IPS-18a (cell line): Measurements from ENCODE around the gene FTCDNL1.
A peak's percentile ranks its signal among the peaks of the same experiment; 100 is the strongest.

Source experiments
- H3K27ac ChIP-seq: one replicate; pipeline ENCODE4 v1.5.1; 2013; ENCODE audit warnings: low read length
- H3K27me3 ChIP-seq: one replicate; pipeline ENCODE4 v1.6.1; 2013; ENCODE audit warnings: mild to moderate bottlenecking, low read length; ENCODE audit not compliant: control insufficient read depth, insufficient read depth
- H3K36me3 ChIP-seq: one replicate; pipeline ENCODE4 v1.6.1; 2013; ENCODE audit warnings: low read depth, low read length; ENCODE audit not compliant: control insufficient read depth
- H3K4me1 ChIP-seq: one replicate; pipeline ENCODE4 v1.6.1; 2013; ENCODE audit warnings: low read depth, low read length; ENCODE audit not compliant: control insufficient read depth
- H3K4me3 ChIP-seq: one replicate; pipeline ENCODE4 v1.5.1; 2013; ENCODE audit warnings: low read length
- H3K9ac ChIP-seq: one replicate; pipeline ENCODE4 v1.6.1; 2013; ENCODE audit warnings: mild to moderate bottlenecking, low read length, moderate library complexity
- H3K9me3 ChIP-seq: one replicate; pipeline ENCODE4 v1.6.1; 2013; ENCODE audit warnings: low read depth, low read length; ENCODE audit not compliant: control insufficient read depth

FTCDNL1 gene

DNA sequence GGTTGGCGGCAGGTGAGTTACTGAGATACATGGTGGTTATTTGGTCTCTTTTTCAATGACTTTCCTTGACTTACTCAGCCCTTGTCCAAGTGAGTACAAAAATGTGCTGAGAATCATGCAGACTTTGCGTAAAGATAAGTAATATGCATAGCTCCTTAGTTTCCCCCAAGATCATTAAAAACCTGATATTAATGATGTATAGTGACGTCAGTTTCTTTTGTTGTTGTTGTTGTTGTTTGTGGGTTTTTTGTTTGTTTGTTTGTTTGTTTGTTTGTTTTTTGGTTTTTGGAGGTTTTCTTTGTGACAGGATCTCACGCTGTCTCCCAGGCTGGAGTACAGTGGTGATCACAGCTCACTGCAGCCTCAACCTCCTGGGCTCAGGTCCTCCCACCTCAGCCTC lies 14.9 kb upstream of the FTCDNL1 start:
- Histone ChIP-seq H3K27ac (no peak overlapping the region), H3K27me3 (no peaks in the 10 kb centered on the region), H3K9ac (no peak overlapping the region)

DNA sequence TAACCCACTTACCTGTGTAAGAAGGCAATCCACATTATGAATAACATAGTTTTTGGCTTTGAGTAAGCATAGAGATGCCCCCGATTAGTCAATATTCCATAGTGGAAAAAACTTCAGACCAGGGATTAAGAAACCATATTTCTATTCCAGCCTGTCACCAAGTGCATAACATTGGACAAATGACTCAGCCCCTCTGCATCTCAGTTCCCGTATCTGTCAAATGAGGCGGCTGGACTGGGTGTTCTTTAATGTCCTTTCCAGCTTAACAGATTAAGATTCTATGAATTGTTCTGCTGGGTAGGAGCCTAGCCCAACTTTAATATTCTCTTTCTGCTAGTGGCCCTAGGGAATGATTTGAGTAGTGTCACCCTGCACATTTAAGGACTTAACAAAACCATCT lies 11.8 kb upstream of the FTCDNL1 start:
- Histone ChIP-seq H3K9ac (no peak overlapping the region), H3K27me3 (no peaks in the 10 kb centered on the region), H3K36me3 (no peaks in the 10 kb centered on the region), H3K4me1 (peaks cover 8% of the 10 kb centered on the region), H3K4me3 (no peak overlapping the region), H3K9me3 (no peaks in the 10 kb centered on the region), H3K27ac (no peak overlapping the region)

More for the DNA sequence above, 14.9 kb upstream of the FTCDNL1 start:
- Histone ChIP-seq H3K4me1 (peaks cover 37% of the 10 kb centered on the region), H3K4me3 (no peak overlapping the region), H3K9me3 (no peaks in the 10 kb centered on the region), H3K36me3 (no peaks in the 10 kb centered on the region)

DNA sequence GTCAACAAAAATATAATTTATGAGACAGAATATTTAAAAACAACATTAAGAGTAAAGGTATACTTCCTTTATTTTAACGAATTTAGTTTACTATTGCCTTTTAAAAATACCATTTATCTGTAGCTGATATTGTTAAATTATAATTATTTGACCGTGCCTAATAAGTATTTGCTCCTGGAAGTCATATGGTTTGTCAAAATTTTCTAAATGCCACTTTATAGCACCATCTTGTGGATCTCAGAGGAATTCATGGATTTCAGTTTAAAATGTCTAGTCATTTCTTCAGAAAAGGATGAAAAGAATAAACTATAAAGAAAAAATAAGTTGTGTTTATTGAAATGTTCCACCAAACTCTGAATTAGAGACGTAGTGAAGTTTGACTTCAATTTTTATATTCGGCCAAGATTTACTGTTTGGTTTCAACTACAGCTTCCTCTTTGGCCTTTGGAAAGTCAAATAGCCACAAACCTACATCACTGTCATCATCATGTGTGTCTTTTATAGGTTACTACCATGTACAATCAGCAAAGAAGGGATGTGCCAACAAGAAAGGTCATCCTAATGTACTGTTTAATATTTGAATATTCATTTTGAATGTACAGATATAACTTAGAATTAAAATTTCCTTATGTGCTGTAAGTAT lies 10.3 kb upstream of the FTCDNL1 start:
- Histone ChIP-seq H3K4me3 (no peak overlapping the region), H3K9ac (no peak overlapping the region), H3K4me1 (no peaks in the 10 kb centered on the region), H3K9me3 (no peaks in the 10 kb centered on the region), H3K27me3 (no peaks in the 10 kb centered on the region), H3K36me3 (no peaks in the 10 kb centered on the region), H3K27ac (no peak overlapping the region)

DNA sequence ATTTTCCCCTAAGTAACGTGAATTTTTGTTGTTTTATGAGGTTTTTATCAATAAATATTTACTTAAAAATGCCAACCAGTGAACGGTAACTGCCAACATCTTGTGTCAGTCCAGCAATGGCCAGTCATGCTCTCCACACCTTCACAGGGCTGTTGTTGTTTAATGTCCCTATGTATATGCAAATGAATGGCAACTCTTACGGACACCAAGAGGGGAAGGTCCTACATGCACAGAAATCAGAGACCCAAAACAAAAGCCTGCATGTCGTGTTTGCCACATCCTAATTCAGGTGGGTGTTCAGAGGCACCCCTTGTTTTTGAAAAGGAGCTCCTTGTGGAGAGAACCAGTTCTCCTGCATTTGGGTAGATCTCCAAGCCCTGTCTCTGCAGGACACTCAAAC lies 4.8 kb upstream of the FTCDNL1 start:
- no peaks in the 10 kb centered on the region for H3K36me3 ChIP-seq
- no peak overlapping the region for H3K4me3 ChIP-seq
- no peaks in the 10 kb centered on the region for H3K27me3 ChIP-seq
- no peaks in the 10 kb centered on the region for H3K9me3 ChIP-seq
- peaks cover 17% of the 10 kb centered on the region for H3K4me1 ChIP-seq
- H3K27ac ChIP-seq, result no peak overlapping the region
- H3K9ac ChIP-seq, result no peak overlapping the region

DNA sequence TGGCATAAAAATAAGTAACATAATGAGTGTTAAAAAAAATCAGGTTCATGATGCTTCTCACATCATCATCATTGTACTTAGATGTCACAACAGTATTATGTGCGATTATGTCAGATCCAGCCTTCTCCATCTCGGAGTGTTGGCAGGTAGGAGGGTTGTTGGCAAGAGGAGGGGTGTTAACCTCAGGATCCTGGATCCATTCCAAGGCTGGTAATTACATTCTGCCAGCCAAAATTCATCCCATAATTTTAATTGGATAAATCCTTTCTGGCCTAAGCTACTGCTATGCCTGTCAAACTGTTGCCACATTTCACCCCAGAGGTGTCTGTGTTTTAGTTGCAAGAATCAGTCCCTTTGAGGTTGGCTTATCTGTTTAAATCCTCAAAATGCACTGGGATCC lies 891 bp upstream of the FTCDNL1 start:
- H3K9ac ChIP-seq, result no peak overlapping the region
- no peak overlapping the region for H3K27ac ChIP-seq
- H3K4me3 ChIP-seq, result no peak overlapping the region
- H3K27me3 ChIP-seq, result peaks cover 9% of the 10 kb centered on the region
- no peaks in the 10 kb centered on the region for H3K36me3 ChIP-seq
- H3K9me3 ChIP-seq, result no peaks in the 10 kb centered on the region
- H3K4me1 ChIP-seq, result peaks cover 25% of the 10 kb centered on the region

DNA sequence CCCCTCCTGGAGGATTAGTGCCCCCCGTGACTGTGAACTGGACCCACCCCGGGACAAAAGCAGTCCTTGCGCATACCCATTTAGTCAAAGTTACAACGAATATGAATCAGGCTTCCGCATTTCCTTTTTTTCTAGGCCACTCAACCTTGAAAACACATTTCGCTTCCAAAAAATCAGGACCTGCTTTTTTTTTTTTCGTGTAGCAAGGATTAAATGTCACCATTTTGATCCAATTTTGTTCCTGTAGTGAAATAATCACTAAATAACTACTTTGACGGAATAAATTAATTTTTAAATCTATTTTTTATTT lies 464 bp upstream of the FTCDNL1 start:
- Histone ChIP-seq H3K36me3 (no peaks in the 10 kb centered on the region), H3K4me3 (peak overlapping the region; percentile 70), H3K9ac (peak overlapping the region; percentile 47), H3K27me3 (peaks cover 9% of the 10 kb centered on the region), H3K4me1 (peaks cover 28% of the 10 kb centered on the region), H3K9me3 (no peaks in the 10 kb centered on the region), H3K27ac (no peak overlapping the region)

DNA sequence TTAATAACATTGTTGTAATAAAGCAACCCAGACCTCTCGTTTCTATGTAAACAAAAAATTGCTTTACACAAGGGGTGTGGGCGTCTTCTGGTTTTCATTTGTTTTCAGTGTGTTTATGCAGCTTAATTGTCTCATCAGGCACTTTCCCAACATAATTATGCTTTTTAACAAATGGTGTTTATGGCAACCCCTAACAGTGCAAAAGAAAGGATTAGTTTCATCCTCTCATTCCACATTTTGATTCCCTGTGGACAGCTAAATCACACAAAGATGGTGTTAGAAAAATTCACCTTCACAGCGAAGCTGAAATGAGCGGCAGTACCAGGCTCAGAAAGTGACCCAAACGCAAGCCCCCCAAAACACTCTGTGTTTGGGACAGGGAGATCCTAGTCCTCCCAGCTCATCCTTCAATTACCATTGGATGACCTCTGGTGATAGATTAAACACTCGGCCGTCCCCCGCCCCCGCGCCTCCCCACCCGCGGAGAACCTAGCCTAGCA lies 724 bp downstream of the FTCDNL1 start:
- Histone ChIP-seq H3K27ac (no peak overlapping the region), H3K9me3 (no peaks in the 10 kb centered on the region)

DNA sequence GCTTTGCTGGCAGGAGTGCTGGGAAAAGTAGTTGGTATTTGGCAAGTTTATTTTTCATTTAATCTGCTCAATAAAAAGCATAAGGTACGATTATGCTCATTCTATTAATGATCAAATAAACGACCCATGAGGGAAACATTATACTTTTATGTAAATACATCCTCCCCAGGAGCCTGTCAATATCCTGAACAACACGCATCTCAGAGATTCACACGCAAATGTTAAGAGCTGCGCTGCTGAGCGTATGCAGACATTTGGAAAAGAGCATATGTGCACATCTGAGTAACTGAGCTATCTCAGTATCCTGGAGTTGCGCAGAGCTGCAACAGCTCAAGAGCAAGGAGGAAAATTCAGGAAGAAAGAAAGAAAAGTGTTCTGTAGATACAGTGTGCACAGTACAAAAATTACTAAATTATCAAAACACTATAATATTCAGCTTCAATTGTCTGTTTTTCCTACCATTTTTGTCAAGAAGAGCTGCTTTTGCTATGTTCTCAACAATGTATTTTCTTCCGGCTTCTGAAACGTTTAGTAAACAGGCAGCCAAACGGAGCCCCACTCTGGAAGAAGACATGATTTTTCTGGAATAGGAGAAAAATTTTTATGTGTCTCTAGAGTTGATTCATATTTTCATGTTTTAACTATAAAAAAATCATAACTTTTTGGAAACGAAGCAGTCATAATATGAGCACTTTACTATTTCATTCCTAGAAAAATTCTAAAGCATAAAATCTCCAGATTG lies 2.4 kb downstream of the FTCDNL1 start:
- Histone ChIP-seq H3K4me3 (no peak overlapping the region), H3K36me3 (no peaks in the 10 kb centered on the region), H3K27ac (no peak overlapping the region), H3K4me1 (peaks cover 20% of the 10 kb centered on the region), H3K27me3 (peaks cover 9% of the 10 kb centered on the region), H3K9me3 (no peaks in the 10 kb centered on the region), H3K9ac (no peak overlapping the region)

More for the DNA sequence above, 724 bp downstream of the FTCDNL1 start:
- H3K4me1 ChIP-seq, result peaks cover 20% of the 10 kb centered on the region
- H3K27me3 ChIP-seq, result peaks cover 9% of the 10 kb centered on the region
- no peaks in the 10 kb centered on the region for H3K36me3 ChIP-seq
- H3K9ac ChIP-seq, result peak overlapping the region; percentile 70
- H3K4me3 ChIP-seq, result peak overlapping the region; percentile 70

DNA sequence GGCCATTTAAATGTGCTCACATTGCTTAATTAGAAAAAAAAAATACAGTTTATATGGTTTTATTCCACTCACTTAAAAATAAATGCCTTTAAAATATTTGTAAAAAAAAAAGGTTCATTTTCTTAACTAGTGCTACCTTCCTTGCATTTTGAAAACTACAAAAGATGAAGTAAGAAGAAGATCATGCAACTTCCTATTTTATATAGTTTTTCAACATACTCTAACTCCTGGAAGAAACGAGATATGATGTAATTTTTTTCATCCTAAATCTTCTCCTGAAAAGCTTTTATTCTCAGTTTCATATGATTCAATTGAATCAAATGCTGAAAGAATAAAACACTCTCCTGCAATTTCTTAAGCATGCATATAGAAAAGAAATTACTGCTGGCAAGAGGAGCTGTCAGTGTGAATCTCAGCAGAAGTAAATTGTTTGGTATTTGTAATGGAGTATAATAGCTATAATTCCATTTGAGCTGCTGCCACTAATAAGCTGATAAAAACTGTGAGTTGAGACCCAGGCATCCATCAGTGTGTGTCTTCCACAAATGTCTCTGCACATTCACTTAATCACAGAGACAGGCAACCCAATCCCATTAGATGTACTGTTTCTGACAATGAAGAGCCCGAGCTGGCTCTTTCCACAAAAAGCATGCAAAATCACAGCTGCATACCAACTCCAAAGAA lies 3.7 kb downstream of the FTCDNL1 start:
- Histone ChIP-seq H3K36me3 (no peaks in the 10 kb centered on the region), H3K4me3 (no peak overlapping the region), H3K27me3 (peaks cover 9% of the 10 kb centered on the region), H3K27ac (no peak overlapping the region), H3K9me3 (no peaks in the 10 kb centered on the region), H3K4me1 (peaks cover 29% of the 10 kb centered on the region), H3K9ac (no peak overlapping the region)

DNA sequence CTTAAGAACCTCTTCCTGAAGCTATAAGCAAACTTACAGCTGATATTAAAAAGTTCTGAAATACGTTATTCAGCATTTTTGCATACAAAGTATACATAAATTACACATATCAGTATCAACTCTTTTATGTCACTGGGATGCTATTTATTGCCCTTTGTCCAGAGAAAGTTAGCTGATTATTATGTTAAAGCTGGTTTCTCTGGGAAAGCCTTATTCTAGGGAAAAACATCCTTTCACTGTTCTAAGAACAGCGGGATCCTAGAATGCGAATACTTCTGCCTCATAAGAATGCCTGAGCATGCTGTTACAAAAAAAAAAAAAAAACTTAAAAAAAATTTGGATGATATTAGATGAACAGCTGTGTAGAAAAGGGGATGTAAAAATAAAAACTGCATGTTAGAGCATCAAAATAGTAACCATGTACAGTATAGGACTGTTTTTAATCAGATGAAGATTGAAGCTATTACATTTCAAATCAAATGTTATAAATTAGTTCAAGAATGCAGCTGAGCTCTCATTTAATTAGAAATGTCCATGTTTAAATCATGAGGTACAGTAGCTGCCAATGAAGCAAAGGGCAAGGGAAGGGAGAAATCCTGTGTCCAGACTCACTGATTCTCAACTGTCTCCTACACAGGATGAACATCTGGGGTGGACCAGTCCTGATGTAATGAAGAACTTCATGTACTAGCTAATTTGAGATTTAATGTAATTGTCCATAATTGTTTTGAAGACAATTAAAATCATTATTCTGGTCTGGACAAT lies 8.2 kb downstream of the FTCDNL1 start:
- H3K36me3 ChIP-seq, result no peaks in the 10 kb centered on the region
- no peak overlapping the region for H3K27ac ChIP-seq
- H3K9me3 ChIP-seq, result no peaks in the 10 kb centered on the region
- peaks cover 18% of the 10 kb centered on the region for H3K4me1 ChIP-seq
- no peak overlapping the region for H3K4me3 ChIP-seq
- no peak overlapping the region for H3K9ac ChIP-seq
- H3K27me3 ChIP-seq, result no peaks in the 10 kb centered on the region

DNA sequence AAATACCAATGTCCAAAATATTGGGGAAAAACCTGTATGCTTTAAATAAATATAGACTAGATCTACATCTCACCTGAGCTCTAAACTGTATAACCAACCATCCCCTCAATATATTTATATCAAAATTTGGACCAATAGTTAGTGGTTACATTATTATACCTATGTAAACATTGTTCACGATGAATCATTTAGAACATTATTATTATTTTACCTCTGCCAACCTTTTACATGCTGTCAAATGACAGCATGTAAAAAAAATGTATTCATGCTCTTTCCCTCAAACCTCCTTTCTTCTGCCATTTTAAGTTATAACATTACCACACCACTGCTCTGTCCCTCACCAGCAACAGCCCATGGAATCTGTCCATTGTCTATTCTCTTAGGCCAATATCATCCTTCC lies 9.6 kb downstream of the FTCDNL1 start:
- Histone ChIP-seq H3K36me3 (no peaks in the 10 kb centered on the region), H3K9ac (no peak overlapping the region), H3K27ac (no peak overlapping the region), H3K4me1 (peaks cover 16% of the 10 kb centered on the region), H3K9me3 (no peaks in the 10 kb centered on the region), H3K4me3 (no peak overlapping the region), H3K27me3 (no peaks in the 10 kb centered on the region)
